ENCODE results near the gene STUM. TPM values are rescaled to one million over a fixed set of nuclear protein-coding genes. Genes with fewer than 3 reads are reported as not detected.

Gene STUM
- total and polyA plus RNA-seq, 2 donors from 2014 or later, result 1.6 to 1.9 TPM

DNA sequence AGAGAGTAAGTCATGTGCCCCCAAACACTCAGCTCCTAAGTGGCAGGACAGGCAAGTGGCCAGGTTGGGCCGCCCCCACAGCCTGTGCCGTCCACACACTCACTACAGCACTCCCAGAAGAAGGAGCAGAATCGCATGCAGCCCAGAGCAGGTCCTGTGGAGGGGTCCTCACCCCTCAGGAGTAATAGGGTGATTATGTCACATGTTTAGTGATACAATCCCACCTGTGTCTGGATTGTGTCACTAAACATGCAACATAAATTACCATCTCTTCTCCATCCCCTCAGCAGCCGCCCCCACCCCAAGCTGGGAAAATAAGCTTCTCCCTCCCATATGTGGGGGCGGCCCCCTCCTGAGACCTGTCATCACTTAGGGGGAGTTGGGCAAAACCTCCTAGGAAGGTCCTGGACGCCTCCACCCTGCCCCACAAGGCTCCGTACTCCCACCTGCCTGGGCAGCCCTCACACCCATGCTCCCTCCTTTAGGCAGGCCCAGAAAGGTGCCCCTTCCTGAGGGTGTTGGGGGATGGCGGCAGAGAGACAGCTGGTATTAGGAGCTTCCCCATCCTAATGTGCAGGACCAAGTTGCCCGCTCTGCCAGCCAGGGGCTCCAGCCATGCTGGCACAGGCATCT is 56.9 kb downstream of the STUM start:
- no peak overlapping the region for H3K4me3 ChIP-seq (ENCODE audit: low read length in 3 of 3)
- H3K4me1 ChIP-seq (ENCODE audit: control insufficient read depth in 2 of 3, insufficient read depth in 2 of 3, low read depth in 1 of 3, low read length in 3 of 3), result peaks cover 0 to 3% (median 0%) of the 10 kb centered on the region in 3 donors
- H3K9ac ChIP-seq (ENCODE audit: low read length in 3 of 3), result no peak overlapping the region
- intact Hi-C loops (cut with DNase I), result no loop called here
- no peaks in the 10 kb centered on the region for H3K36me3 ChIP-seq (ENCODE audit: control insufficient read depth in 2 of 3, insufficient read depth in 3 of 3, low read length in 3 of 3)
- DNase-seq, result peak in 1 of 5 donors; percentile 52
- no peak for FAIRE-seq
- H3K27ac ChIP-seq (ENCODE audit: low read depth in 2 of 2, low read length in 2 of 2), result no peak overlapping the region
- no peaks in the 10 kb centered on the region for H3K27me3 ChIP-seq (ENCODE audit: control insufficient read depth, insufficient read depth, low read length)
- no peak for TF ChIP-seq CTCF (IDR thresholded peaks at IDR 0.05; ENCODE audit: borderline replicate concordance, extremely low read depth, insufficient read depth)
- H3K9me3 ChIP-seq (ENCODE audit: control insufficient read depth in 2 of 3, insufficient read depth in 1 of 3, low read length in 3 of 3), result no peaks in the 10 kb centered on the region

DNA sequence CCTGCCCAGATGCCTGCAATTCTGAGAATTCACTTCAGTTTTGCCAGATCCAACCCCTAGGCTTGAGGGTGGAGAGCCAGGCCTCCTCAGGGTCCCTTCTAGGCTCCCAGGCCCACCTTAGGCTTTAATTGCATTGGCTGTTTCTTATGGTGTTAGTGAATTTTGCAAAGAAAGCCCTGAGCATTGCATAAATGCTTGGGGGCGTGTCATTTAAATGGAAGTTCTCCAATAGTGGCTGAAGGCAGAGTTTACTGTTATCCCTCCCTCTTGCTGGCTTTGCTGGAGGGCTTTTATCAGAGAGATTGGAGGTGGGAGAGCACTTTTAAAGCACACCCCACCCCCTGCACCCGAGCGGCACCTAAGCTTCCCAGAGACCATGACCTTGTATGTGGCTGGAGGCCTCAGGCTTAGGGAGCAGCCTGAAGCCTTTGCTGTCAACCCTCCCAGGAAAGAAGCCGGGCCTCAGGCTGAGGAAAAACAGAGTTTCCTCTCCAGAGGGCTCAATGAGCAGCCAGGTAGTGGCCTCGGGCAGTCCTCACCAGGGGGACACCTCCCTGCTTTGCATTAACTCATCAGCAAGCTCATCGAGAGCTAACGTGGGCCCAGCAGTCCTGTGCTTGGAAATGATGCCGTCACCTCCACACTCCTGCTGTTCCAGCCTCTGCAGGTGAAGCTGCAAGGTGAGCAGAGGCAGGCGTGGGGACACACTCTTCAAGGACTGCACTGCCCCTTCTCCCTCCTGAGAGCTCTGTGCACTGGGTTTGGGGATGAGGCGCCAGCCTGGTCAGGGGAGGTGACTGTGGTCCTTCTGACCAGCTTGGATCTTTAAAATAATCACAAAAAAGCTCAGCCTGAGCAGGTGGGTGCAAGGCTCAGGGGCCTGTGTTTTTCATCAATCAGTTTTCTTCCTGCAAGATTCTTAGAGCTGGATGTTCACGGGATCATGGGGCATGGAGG is 58.0 kb downstream of the STUM start:
- no peak for TF ChIP-seq CTCF (IDR thresholded peaks at IDR 0.05; ENCODE audit: borderline replicate concordance, extremely low read depth, insufficient read depth)
- Histone ChIP-seq H3K9me3 (ENCODE audit: control insufficient read depth in 2 of 3, insufficient read depth in 1 of 3, low read length in 3 of 3) (no peaks in the 10 kb centered on the region), H3K36me3 (ENCODE audit: control insufficient read depth in 2 of 3, insufficient read depth in 3 of 3, low read length in 3 of 3) (no peaks in the 10 kb centered on the region), H3K27me3 (ENCODE audit: control insufficient read depth, insufficient read depth, low read length) (no peaks in the 10 kb centered on the region), H3K4me1 (ENCODE audit: control insufficient read depth in 2 of 3, insufficient read depth in 2 of 3, low read depth in 1 of 3, low read length in 3 of 3) (peaks cover 0 to 3% (median 0%) of the 10 kb centered on the region in 3 donors), H3K9ac (ENCODE audit: low read length in 3 of 3) (no peak overlapping the region), H3K27ac (ENCODE audit: low read depth in 2 of 2, low read length in 2 of 2) (no peak overlapping the region), H3K4me3 (ENCODE audit: low read length in 3 of 3) (no peak overlapping the region)
- intact Hi-C loops (cut with DNase I), result no loop called here
- FAIRE-seq, result no peak
- DNase-seq, result no peak

GRCh38 chr1:226607268-226607660 is 58.7 kb downstream of the STUM start:
- no peak overlapping the region for H3K27ac ChIP-seq (ENCODE audit: low read depth in 2 of 2, low read length in 2 of 2)
- peaks cover 0 to 3% (median 0%) of the 10 kb centered on the region in 3 donors for H3K4me1 ChIP-seq (ENCODE audit: control insufficient read depth in 2 of 3, insufficient read depth in 2 of 3, low read depth in 1 of 3, low read length in 3 of 3)
- no peak for TF ChIP-seq CTCF (IDR thresholded peaks at IDR 0.05; ENCODE audit: borderline replicate concordance, extremely low read depth, insufficient read depth)
- no peaks in the 10 kb centered on the region for H3K36me3 ChIP-seq (ENCODE audit: control insufficient read depth in 2 of 3, insufficient read depth in 3 of 3, low read length in 3 of 3)
- no peak for FAIRE-seq
- no peak overlapping the region for H3K9ac ChIP-seq (ENCODE audit: low read length in 3 of 3)
- H3K27me3 ChIP-seq (ENCODE audit: control insufficient read depth, insufficient read depth, low read length), result no peaks in the 10 kb centered on the region
- intact Hi-C loops (cut with DNase I), result no loop called here
- no peak overlapping the region for H3K4me3 ChIP-seq (ENCODE audit: low read length in 3 of 3)
- no peak for DNase-seq
- no peaks in the 10 kb centered on the region for H3K9me3 ChIP-seq (ENCODE audit: control insufficient read depth in 2 of 3, insufficient read depth in 1 of 3, low read length in 3 of 3)
